Measurements from ENCODE around the gene UNC5A.

Gene UNC5A

GRCh38 chr5:176901260-176902101 lies 91.1 kb downstream of the UNC5A start:
- no peak for FAIRE-seq

GRCh38 chr5:176902102-176902814 lies 91.9 kb downstream of the UNC5A start:
- FAIRE-seq, result no peak

- FAIRE-seq, result peak; percentile 51
Observed at GRCh38 chr5:176902911-176903664, 92.7 kb downstream of the UNC5A start.

GRCh38 chr5:176904276-176904675 lies 93.9 kb downstream of the UNC5A start:
- FAIRE-seq, result no peak

GRCh38 chr5:176906126-176906525 lies 95.8 kb downstream of the UNC5A start:
- no peak for FAIRE-seq

GRCh38 chr5:176906796-176907195 lies 96.4 kb downstream of the UNC5A start:
- no peak for FAIRE-seq

- no peak for FAIRE-seq
Observed at GRCh38 chr5:176908675-176909368, 98.5 kb downstream of the UNC5A start.

GRCh38 chr5:176912115-176912514 lies 101.8 kb downstream of the UNC5A start:
- no peak for FAIRE-seq

- FAIRE-seq, result no peak
Observed at GRCh38 chr5:176915906-176916305, 105.5 kb downstream of the UNC5A start.

GRCh38 chr5:176916337-176916736 lies 106.0 kb downstream of the UNC5A start:
- FAIRE-seq, result no peak

- no peak for FAIRE-seq
Observed at GRCh38 chr5:176918613-176919012, 108.3 kb downstream of the UNC5A start.

- FAIRE-seq, result no peak
Observed at GRCh38 chr5:176921714-176922113, 111.4 kb downstream of the UNC5A start.

- FAIRE-seq, result no peak
Observed at GRCh38 chr5:176922817-176923216, 112.5 kb downstream of the UNC5A start.

- no peak for FAIRE-seq
Observed at GRCh38 chr5:176927562-176927961, 117.2 kb downstream of the UNC5A start.

GRCh38 chr5:176929654-176930053 lies 119.3 kb downstream of the UNC5A start:
- no peak for FAIRE-seq
